Thyroid gland (tissue), 4 donors: ENCODE measurements around the gene CCDC81. TPM values are rescaled to one million over a fixed set of nuclear protein-coding genes. Genes with fewer than 3 reads are reported as not detected.

Experiments used
- DNase-seq, 2 donors: peaks; one replicate each; pipeline ENCODE4 v3.0.0-alpha.2; 2019
- H3K27ac ChIP-seq, 3 donors: fragments of 200-600 bp; sonication (generic); 1 replicate in 2 of 3; 2 replicates in 1 of 3; pipeline ENCODE4 v1.5.1; 2016 to 2019; ENCODE audit warnings: mild to moderate bottlenecking in 1 of 3, moderate library complexity in 1 of 3
- H3K27me3 ChIP-seq: fragments of 200-600 bp; sonication (generic); one replicate; pipeline ENCODE4 v1.5.1; 2019
- H3K36me3 ChIP-seq, 2 donors: fragments of 200-600 bp; sonication (generic); one replicate each; pipeline ENCODE4 v1.5.1; 2016 to 2019
- H3K4me1 ChIP-seq, 2 donors: fragments of 200-600 bp; sonication (generic); one replicate each; pipeline ENCODE4 v1.5.1; 2017 to 2019
- H3K4me3 ChIP-seq, 3 donors: fragments of 200-600 bp; sonication (generic); replicated peaks in 1 of 3; 1 replicate in 2 of 3; 2 replicates in 1 of 3; pipeline ENCODE4 v1.5.1; 2016; ENCODE audit warnings: mild to moderate bottlenecking in 1 of 3
- H3K9me3 ChIP-seq: fragments of 200-600 bp; sonication (generic); one replicate; pipeline ENCODE4 v1.5.1; 2017
- CTCF ChIP-seq, 6 experiments: fragments of 200-600 bp in 3 of 6; fragments of 450-650 bp in 3 of 6; sonication (generic) in 3 of 6; IDR thresholded peaks; one replicate each; pipeline ENCODE4 v1.5.1; 2016 to 2019; ENCODE audit warnings: antibody characterized with exemption in 6 of 6, mild to moderate bottlenecking in 2 of 6, inconsistent platforms in 1 of 6, moderate library complexity in 1 of 6
- POLR2A ChIP-seq, 2 donors: fragments of 450-650 bp; IDR thresholded peaks; one replicate each; pipeline ENCODE4 v1.6.1; 2017; ENCODE audit warnings: antibody characterized with exemption in 2 of 2, mild to moderate bottlenecking in 2 of 2, moderate library complexity in 1 of 2
- WGBS, 2 donors: methylation state at CpG; one replicate each; pipeline ENCODE4 v1.1.5; 2017; 5-methylcytosine and 5-hydroxymethylcytosine counted together
- intact Hi-C: fragments of 100-400 bp; cut with DNase I; formaldehyde crosslinking; loops from one replicate; pipeline ENCODE4 v1.15.1; 2023
- total RNA-seq, 4 donors: library from RNA; depleted of rRNA; stranded (reverse); fragments of >200 nt; gene quantifications; one replicate each; pipeline ENCODE4 v1.2.3, GENCODE V29; 2016

CCDC81 gene
- total RNA-seq, 4 donors from 2014 or later = 0.34 to 5.0 (median 2.8) TPM

GRCh38 chr11:86386283-86386682 is 11.6 kb downstream of the CCDC81 start:
- TF ChIP-seq CTCF (IDR thresholded peaks at IDR 0.05) (no peak), POLR2A (IDR thresholded peaks at IDR 0.05) (no peak)
- WGBS, 2 donors = 96% methylated on average over 2 of the region's 2 CpGs
- intact Hi-C loops = no loop called here
- Histone ChIP-seq H3K27ac (no peak overlapping the region), H3K4me1 (no peaks in the 10 kb centered on the region), H3K36me3 (no peaks in the 10 kb centered on the region), H3K4me3 (no peak overlapping the region), H3K27me3 (no peaks in the 10 kb centered on the region), H3K9me3 (no peaks in the 10 kb centered on the region)
- DNase-seq = no peak

GRCh38 chr11:86386746-86387145 is 12.1 kb downstream of the CCDC81 start:
- H3K27ac ChIP-seq = no peak overlapping the region
- no peaks in the 10 kb centered on the region for H3K27me3 ChIP-seq
- intact Hi-C loops = no loop called here
- H3K4me3 ChIP-seq = no peak overlapping the region
- WGBS, 2 donors = 82 to 89% methylated on average over 2 of the region's 2 CpGs
- H3K36me3 ChIP-seq = no peaks in the 10 kb centered on the region
- H3K4me1 ChIP-seq = no peaks in the 10 kb centered on the region
- no peak for TF ChIP-seq CTCF (IDR thresholded peaks at IDR 0.05)
- TF ChIP-seq POLR2A (IDR thresholded peaks at IDR 0.05) = no peak
- no peak for DNase-seq
- no peaks in the 10 kb centered on the region for H3K9me3 ChIP-seq

- Histone ChIP-seq H3K4me1 (no peaks in the 10 kb centered on the region), H3K27ac (no peak overlapping the region), H3K4me3 (no peak overlapping the region), H3K36me3 (no peaks in the 10 kb centered on the region), H3K27me3 (no peaks in the 10 kb centered on the region), H3K9me3 (no peaks in the 10 kb centered on the region)
- WGBS, 2 donors = 71 to 76% methylated on average over 4 of the region's 4 CpGs
- TF ChIP-seq CTCF (IDR thresholded peaks at IDR 0.05) (no peak), POLR2A (IDR thresholded peaks at IDR 0.05) (no peak)
- DNase-seq = no peak
- intact Hi-C loops = no loop called here
Observed at GRCh38 chr11:86388198-86388597, 13.5 kb downstream of the CCDC81 start.

GRCh38 chr11:86390487-86390886 is 15.8 kb downstream of the CCDC81 start:
- no peak for DNase-seq
- Histone ChIP-seq H3K36me3 (no peaks in the 10 kb centered on the region), H3K9me3 (no peaks in the 10 kb centered on the region), H3K4me1 (peaks cover 2 to 8% of the 10 kb centered on the region in 2 donors), H3K27ac (no peak overlapping the region), H3K27me3 (no peaks in the 10 kb centered on the region), H3K4me3 (no peak overlapping the region)
- intact Hi-C loops = no loop called here
- 93 to 95% methylated on average over 3 of the region's 3 CpGs for whole genome bisulfite sequencing, 2 donors
- TF ChIP-seq POLR2A (IDR thresholded peaks at IDR 0.05) (no peak), CTCF (IDR thresholded peaks at IDR 0.05) (no peak)

GRCh38 chr11:86395061-86395551 is 20.4 kb downstream of the CCDC81 start:
- Histone ChIP-seq H3K9me3 (no peaks in the 10 kb centered on the region), H3K4me1 (peaks cover 24 to 28% of the 10 kb centered on the region in 2 donors), H3K36me3 (no peaks in the 10 kb centered on the region), H3K4me3 (no peak overlapping the region), H3K27me3 (no peaks in the 10 kb centered on the region), H3K27ac (peak overlapping the region; percentile 61 to 84 (median 77))
- DNase-seq = peak; percentile 89 to 90
- 33 to 34% methylated on average over 6 of the region's 6 CpGs for WGBS, 2 donors
- intact Hi-C loops = no loop called here
- TF ChIP-seq POLR2A (IDR thresholded peaks at IDR 0.05) = peak in 1 of 2 donors; percentile 44
- peak in 3 of 6 experiments; percentile 17 to 33 (median 23) for TF ChIP-seq CTCF (IDR thresholded peaks at IDR 0.05)
